IMR-90 (cell line): Measurements from ENCODE around the gene CHST3. TPM values are rescaled to one million over a fixed set of nuclear protein-coding genes. Genes with fewer than 3 reads are reported as not detected.

Experiments
- ATAC-seq: fragments of 200-7000 bp; cut with Tn5 transposase; 2 replicates; pipeline ENCODE4 v1.9.1; 2020; ENCODE audit warnings: low read depth, mild to moderate bottlenecking, moderate library complexity
- BruUV-seq: library from RNA; stranded (reverse); fragments of 400-500 nt; replicated peaks from 2 replicates; lab custom pipeline; 2021; lab: Mats Ljungman, UMichigan
- CTCF ChIA-PET: fragments of 300-600 bp; formaldehyde crosslinking; extraction: SDS; loops from one replicate; lab custom pipeline; 2021; ENCODE audit warnings: antibody characterized with exemption; lab: Yijun Ruan, JAX
- POLR2A ChIA-PET: fragments of 300-600 bp; sonication (Branson Sonifier 250); formaldehyde crosslinking; loops from one replicate; lab custom pipeline; 2022; ENCODE audit warnings: antibody characterized with exemption; ENCODE audit not compliant: unreplicated experiment; lab: Charles Lee
- DNase-seq: peaks from one replicate; pipeline ENCODE4 v3.0.0; 2013
- H2AFZ ChIP-seq: replicated peaks from 2 replicates; pipeline ENCODE3; 2013; ENCODE audit warnings: low read length, mild to moderate bottlenecking; ENCODE audit not compliant: poor library complexity
- H2AK5ac ChIP-seq: 2 replicates; pipeline ENCODE4 v1.6.1; 2013; ENCODE audit warnings: low read depth, low read length, inconsistent platforms
- H2AK9ac ChIP-seq: replicated peaks from 2 replicates; pipeline ENCODE3; 2013; ENCODE audit warnings: mild to moderate bottlenecking, low read depth, low read length, moderate library complexity; ENCODE audit not compliant: poor library complexity
- H2BK120ac ChIP-seq: 2 replicates; pipeline ENCODE4 v1.6.1; 2013; ENCODE audit warnings: low read depth, low read length, inconsistent platforms
- H2BK15ac ChIP-seq: 3 replicates; pipeline ENCODE4 v1.6.1; 2013; ENCODE audit warnings: low read depth, low read length, inconsistent platforms
- H2BK20ac ChIP-seq: 2 replicates; pipeline ENCODE4 v1.6.1; 2013; ENCODE audit warnings: low read depth, mild to moderate bottlenecking, inconsistent platforms, low read length, moderate library complexity
- H2BK5ac ChIP-seq: 2 replicates; pipeline ENCODE4 v1.6.1; 2013; ENCODE audit warnings: mild to moderate bottlenecking, low read depth, low read length, inconsistent platforms; ENCODE audit not compliant: poor library complexity, severe bottlenecking
- H3K14ac ChIP-seq: replicated peaks from 2 replicates; pipeline ENCODE4 v1.6.1; 2013; ENCODE audit warnings: low read depth, low read length, inconsistent platforms
- H3K18ac ChIP-seq: 2 replicates; pipeline ENCODE4 v1.6.1; 2013; ENCODE audit warnings: low read depth, low read length, control low read depth
- H3K23ac ChIP-seq: 2 replicates; pipeline ENCODE4 v1.6.1; 2013; ENCODE audit warnings: low read depth, low read length, inconsistent platforms
- H3K27ac ChIP-seq: 2 replicates; pipeline ENCODE4 v1.5.1; 2013; ENCODE audit warnings: mild to moderate bottlenecking, control low read depth, low read length; ENCODE audit not compliant: insufficient read depth
- H3K27me3 ChIP-seq: 2 replicates; pipeline ENCODE4 v1.6.1; 2013; ENCODE audit warnings: low read length; ENCODE audit not compliant: control insufficient read depth, insufficient read depth
- H3K36me3 ChIP-seq: 2 replicates; pipeline ENCODE4 v1.6.1; 2013; ENCODE audit warnings: low read length, mixed read lengths; ENCODE audit not compliant: control insufficient read depth, insufficient read depth
- H3K4ac ChIP-seq: 2 replicates; pipeline ENCODE4 v1.6.1; 2013; ENCODE audit warnings: low read depth, low read length, inconsistent platforms
- H3K4me1 ChIP-seq: 2 replicates; pipeline ENCODE4 v1.6.1; 2013; ENCODE audit warnings: low read length, mixed read lengths; ENCODE audit not compliant: control insufficient read depth, insufficient read depth
- H3K4me2 ChIP-seq: 2 replicates; pipeline ENCODE4 v1.6.1; 2013; ENCODE audit warnings: low read depth, mild to moderate bottlenecking, control low read depth, low read length, moderate library complexity
- H3K4me3 ChIP-seq: 2 replicates; pipeline ENCODE4 v1.5.1; 2013; ENCODE audit warnings: low read depth, mild to moderate bottlenecking, control low read depth, low read length, moderate library complexity; ENCODE audit not compliant: insufficient read depth
- H3K56ac ChIP-seq: 2 replicates; pipeline ENCODE4 v1.6.1; 2013; ENCODE audit warnings: low read length, inconsistent platforms; ENCODE audit not compliant: insufficient read depth; ENCODE audit errors: extremely low read depth
- H3K79me1 ChIP-seq, 2 experiments: 2 replicates each; pipeline ENCODE4 v1.6.1; 2013; ENCODE audit warnings: low read length in 2 of 2, inconsistent platforms in 1 of 2, low read depth in 1 of 2
- H3K9ac ChIP-seq: 2 replicates; pipeline ENCODE4 v1.6.1; 2013; ENCODE audit warnings: low read depth, low read length, control low read depth
- H3K9me1 ChIP-seq: 2 replicates; pipeline ENCODE4 v1.6.1; 2013; ENCODE audit warnings: low read length, inconsistent platforms; ENCODE audit not compliant: insufficient read depth
- H3K9me3 ChIP-seq: 2 replicates; pipeline ENCODE4 v1.6.1; 2013; ENCODE audit warnings: low read length; ENCODE audit not compliant: control insufficient read depth, insufficient read depth
- H4K20me1 ChIP-seq: 2 replicates; pipeline ENCODE4 v1.6.1; 2013; ENCODE audit warnings: low read length, inconsistent platforms; ENCODE audit not compliant: insufficient read depth
- H4K5ac ChIP-seq: 2 replicates; pipeline ENCODE4 v1.6.1; 2013; ENCODE audit warnings: mild to moderate bottlenecking, low read depth, low read length, control low read depth
- H4K8ac ChIP-seq, 2 experiments: 2 replicates each; pipeline ENCODE4 v1.6.1; 2013; ENCODE audit warnings: low read depth in 2 of 2, low read length in 2 of 2, control low read depth in 1 of 2, inconsistent platforms in 1 of 2
- H4K91ac ChIP-seq: 2 replicates; pipeline ENCODE4 v1.6.1; 2013; ENCODE audit warnings: low read depth, low read length, inconsistent platforms; ENCODE audit not compliant: insufficient read depth
- BHLHE40 ChIP-seq: fragments of 150-350 bp; IDR thresholded peaks from 2 replicates; pipeline ENCODE4 v1.6.1; 2016; ENCODE audit warnings: mild to moderate bottlenecking, low read depth, low read length
- MAFK ChIP-seq: IDR thresholded peaks from 2 replicates; pipeline ENCODE4 v1.6.1; 2012; ENCODE audit warnings: low read depth, low read length, improper control_type of control experiment
- RCOR1 ChIP-seq: IDR thresholded peaks from 2 replicates; pipeline ENCODE4 v1.6.1; 2012; ENCODE audit warnings: mild to moderate bottlenecking, low read length, improper control_type of control experiment; ENCODE audit not compliant: insufficient replicate concordance
- SMC3 ChIP-seq: fragments of 150-350 bp; IDR thresholded peaks from 2 replicates; pipeline ENCODE4 v1.6.1; 2016; ENCODE audit warnings: low read depth, mild to moderate bottlenecking, antibody characterized with exemption, low read length, moderate library complexity
- WGBS, 2 experiments: methylation state at CpG; one replicate each; pipeline versions ENCODE4 v1.1.5 to v1.1.7; 2013; ENCODE audit warnings: missing lambda C conversion rate in 2 of 2; ENCODE audit not compliant: insufficient read length in 1 of 2; ENCODE audit errors: extremely low coverage in 2 of 2; 5-methylcytosine and 5-hydroxymethylcytosine counted together
- dilution Hi-C: fragments of 300-500 bp; cut with HindIII; formaldehyde crosslinking; loops from one replicate; pipeline ENCODE4 v1.14.3; 2018; ENCODE audit warnings: low sequenced_read_pairs; ENCODE audit not compliant: unreplicated experiment
- in situ Hi-C: fragments of 300-500 bp; cut with MboI; formaldehyde crosslinking; loops from 3 replicates; pipeline ENCODE4 v1.14.3; 2019; ENCODE audit warnings: low sequenced_read_pairs, inconsistent platforms, mixed read lengths
- intact Hi-C: fragments of 100-400 bp; cut with micrococcal nuclease; formaldehyde crosslinking; loops from 2 replicates; pipeline ENCODE4 v1.10.0; 2022
- polyA plus RNA-seq, 3 experiments: library from polyadenylated mRNA; depleted of rRNA; stranded (reverse); fragments of >200 nt; gene quantifications; 2 replicates each; pipeline ENCODE4 v1.2.3, GENCODE V29; 2012; ENCODE audit warnings: low replicate concordance in 1 of 3
- total RNA-seq: library from RNA; depleted of rRNA; stranded (reverse); fragments of >200 nt; gene quantifications from 2 replicates; pipeline ENCODE4 v1.2.3, GENCODE V29; 2012
- TF ChIP-seq, protein P1 (sequence below): fragments of 150-350 bp; IDR thresholded peaks from 2 replicates; pipeline ENCODE4 v1.6.1; 2016; ENCODE audit warnings: low read depth, mild to moderate bottlenecking, low read length, moderate library complexity, borderline replicate concordance

CHST3 gene
- total and polyA plus RNA-seq, 2 of the 4 experiments (the other 2 are of a cell fraction) = 8.6 to 9.0 TPM

DNA sequence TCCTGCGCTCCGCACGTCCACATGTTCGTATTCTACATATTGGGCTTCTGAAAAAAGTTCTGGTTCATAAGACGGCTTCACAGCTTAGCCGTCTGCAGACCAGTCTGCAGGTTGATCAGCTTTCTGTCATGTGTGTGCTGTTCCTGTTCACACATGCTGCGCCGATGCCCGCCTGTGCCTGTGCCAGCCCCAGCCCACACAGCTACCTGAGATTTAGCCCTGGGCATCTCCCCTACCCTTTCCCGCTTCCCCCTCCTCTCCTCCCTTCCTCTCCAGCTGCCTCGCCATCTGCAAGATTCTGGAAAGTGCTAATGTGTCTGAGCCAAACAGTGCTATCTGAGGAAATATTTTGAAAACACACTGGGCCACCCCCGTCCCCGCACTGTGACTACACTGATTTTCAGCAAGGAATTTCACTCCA is 7.1 kb downstream of the CHST3 start:
- TF ChIP-seq BHLHE40 (no peak), MAFK (no peak), SMC3 (no peak), RCOR1 (no peak)
- TF ChIP-seq, protein P1, sequence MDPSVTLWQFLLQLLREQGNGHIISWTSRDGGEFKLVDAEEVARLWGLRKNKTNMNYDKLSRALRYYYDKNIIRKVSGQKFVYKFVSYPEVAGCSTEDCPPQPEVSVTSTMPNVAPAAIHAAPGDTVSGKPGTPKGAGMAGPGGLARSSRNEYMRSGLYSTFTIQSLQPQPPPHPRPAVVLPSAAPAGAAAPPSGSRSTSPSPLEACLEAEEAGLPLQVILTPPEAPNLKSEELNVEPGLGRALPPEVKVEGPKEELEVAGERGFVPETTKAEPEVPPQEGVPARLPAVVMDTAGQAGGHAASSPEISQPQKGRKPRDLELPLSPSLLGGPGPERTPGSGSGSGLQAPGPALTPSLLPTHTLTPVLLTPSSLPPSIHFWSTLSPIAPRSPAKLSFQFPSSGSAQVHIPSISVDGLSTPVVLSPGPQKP = no peak
- DNase-seq = no peak
- Histone ChIP-seq H2BK5ac (no peak overlapping the region), H4K8ac (no peak overlapping the region), H3K23ac (no peak overlapping the region), H3K56ac (no peak overlapping the region), H2AFZ (no peak overlapping the region), H2AK9ac (peak overlapping the region; percentile 15), H4K20me1 (peaks cover 82% of the 10 kb centered on the region), H3K36me3 (no peaks in the 10 kb centered on the region), H3K4ac (no peak overlapping the region), H3K4me3 (no peak overlapping the region), H3K9me3 (no peaks in the 10 kb centered on the region), H3K9ac (no peak overlapping the region), H3K27ac (no peak overlapping the region), H2AK5ac (no peak overlapping the region; the same call in 1 of the 2 replicates), H2BK120ac (no peak overlapping the region), H2BK20ac (no peak overlapping the region), H4K91ac (no peak overlapping the region), H3K27me3 (no peaks in the 10 kb centered on the region), H4K5ac (no peak overlapping the region), H3K4me2 (no peak overlapping the region), H3K18ac (no peak overlapping the region), H3K79me1 (peaks cover 25 to 96% of the 10 kb centered on the region in 2 experiments; a peak in 3 of 4 replicates), H3K14ac (no peak overlapping the region), H2BK15ac (no peak overlapping the region), H3K9me1 (peaks cover 41% of the 10 kb centered on the region), H3K4me1 (peaks cover 27% of the 10 kb centered on the region)
- BruUV-seq = no TSS peak
- ChIA-PET POLR2A (no interaction called here), CTCF (no interaction called here)
- 100% methylated on average over 6 of the region's 13 CpGs; no CpG with 5 or more reads in 1 of the 2 experiments for WGBS, 2 experiments
- in situ Hi-C loops = no loop called here
- dilution Hi-C loops = no loop called here
- intact Hi-C loops = no loop called here
- ATAC-seq = no peak
